Activated CD8-positive, alpha-beta memory T cell treated with anti-CD3 and anti-CD28 coated beads, Interleukin-2, amount 10 ng/mL, durations not matched to agents 7 days and 5 days (primary cell): Measurements from ENCODE around the gene CLDN14. TPM values are rescaled to one million over a fixed set of nuclear protein-coding genes. Genes with fewer than 3 reads are reported as not detected.

Source experiments
- ATAC-seq: fragments of 150-1000 bp; cut with Tn5 transposase; one replicate; pipeline ENCODE4 v1.10.0; 2021; ENCODE audit warnings: moderate library complexity
- CTCF ChIA-PET: fragments of 350-600 bp; sonication (Branson Sonifier 250); formaldehyde crosslinking; loops from one replicate; lab custom pipeline; 2021; ENCODE audit warnings: antibody characterized with exemption; lab: Charles Lee
- DNase-seq: peaks from one replicate; pipeline ENCODE4 v3.0.0-alpha.2; 2020
- H3K27ac Mint-ChIP-seq: one replicate; pipeline ENCODE4 v1.8.0; 2021; ENCODE audit warnings: mild to moderate bottlenecking, mixed read lengths
- H3K27me3 Mint-ChIP-seq: one replicate; pipeline ENCODE4 v1.8.0; 2021; ENCODE audit warnings: mixed read lengths
- H3K36me3 Mint-ChIP-seq: one replicate; pipeline ENCODE4 v1.8.0; 2021; ENCODE audit warnings: mild to moderate bottlenecking, mixed read lengths
- H3K4me1 Mint-ChIP-seq: one replicate; pipeline ENCODE4 v1.8.0; 2021; ENCODE audit warnings: mixed read lengths
- H3K4me3 Mint-ChIP-seq: one replicate; pipeline ENCODE4 v1.8.0; 2021; ENCODE audit warnings: mild to moderate bottlenecking, moderate library complexity, mixed read lengths
- H3K9me3 Mint-ChIP-seq: one replicate; pipeline ENCODE4 v1.8.0; 2022; ENCODE audit warnings: low read depth, mixed read lengths
- total RNA-seq, 2 experiments: library from RNA; stranded (reverse); gene quantifications; one replicate each; pipeline ENCODE4 v1.2.3, GENCODE V29; 2021

Gene CLDN14
- total RNA-seq, 2 experiments from 2014 or later = not detected

DNA sequence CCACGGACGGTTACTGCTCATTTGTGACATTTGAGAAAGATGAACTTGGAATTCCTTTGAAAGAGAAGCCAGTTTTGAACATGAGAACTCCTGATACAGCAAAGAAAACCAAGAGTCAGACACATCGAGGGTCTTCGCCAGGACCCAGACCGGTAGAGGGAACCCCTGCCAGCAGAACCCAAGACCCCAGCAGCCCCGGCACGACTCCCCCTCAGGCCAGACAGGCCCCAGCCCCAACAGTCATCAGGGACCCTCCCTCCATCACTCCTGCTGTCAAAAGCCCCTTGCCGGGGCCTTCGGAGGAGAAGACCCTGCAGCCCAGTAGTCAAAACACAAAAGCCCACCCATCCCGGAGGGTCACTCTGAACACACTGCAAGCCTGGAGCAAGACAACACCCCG, 67.0 kb downstream of the CLDN14 start:
- ATAC-seq (no peak), DNase-seq (no peak)
- Mint-ChIP-seq H3K36me3 (peaks cover 51% of the 10 kb centered on the region), H3K9me3 (no peaks in the 10 kb centered on the region), H3K27ac (no peak overlapping the region), H3K4me1 (no peaks in the 10 kb centered on the region), H3K27me3 (no peaks in the 10 kb centered on the region), H3K4me3 (no peak overlapping the region)
- CTCF ChIA-PET = no interaction called here

DNA sequence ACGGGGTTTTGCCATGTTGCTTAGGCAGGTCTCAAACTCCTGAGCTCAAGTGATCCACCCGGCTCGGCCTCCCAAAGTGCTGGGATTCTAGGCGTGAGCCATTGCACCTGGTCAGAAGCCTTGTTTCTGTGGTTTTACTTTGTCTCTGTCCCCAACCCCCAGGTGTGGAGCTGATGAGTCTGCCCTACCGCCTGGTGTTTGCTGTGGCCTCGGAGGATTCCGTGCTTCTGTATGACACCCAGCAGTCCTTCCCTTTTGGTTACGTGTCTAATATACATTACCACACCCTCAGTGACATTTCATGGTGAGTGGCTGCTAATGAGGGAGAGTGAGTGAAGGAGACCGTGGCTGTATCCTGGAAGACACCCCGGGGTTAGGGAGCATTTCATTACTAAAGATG, 68.6 kb downstream of the CLDN14 start:
- Mint-ChIP-seq H3K27ac (no peak overlapping the region), H3K4me3 (no peak overlapping the region), H3K9me3 (no peaks in the 10 kb centered on the region), H3K27me3 (no peaks in the 10 kb centered on the region), H3K4me1 (no peaks in the 10 kb centered on the region), H3K36me3 (peaks cover 53% of the 10 kb centered on the region)
- CTCF ChIA-PET = interaction anchor here (1.2 kb wide), 1 partner anchor 8 kb away, joined by 3 read pairs; no protein-coding TSS in a partner anchor
- ATAC-seq (no peak), DNase-seq (no peak)

Other genes with a start within 250 kb of the CLDN14 start
- 10 to 100 TPM; 25.6 to 30.5 TPM for gene MORC3, start 159.9 kb downstream of the CLDN14 start, total RNA-seq
- 10 to 100 TPM; 28.9 to 29.2 TPM for gene CHAF1B, start 94.7 kb downstream of the CLDN14 start, total RNA-seq
- gene SIM2, start 219.0 kb upstream of the CLDN14 start, total RNA-seq = under 1 TPM in 1 of 2 experiments, not detected in 1; 0.09 TPM